OCI-LY7 (cell line): ENCODE measurements around the gene RAPH1. TPM values are rescaled to one million over a fixed set of nuclear protein-coding genes. Genes with fewer than 3 reads are reported as not detected.
"Not testable (repeated sequence)": the region's sequence is repeated elsewhere in the genome, so short reads cannot be mapped to it uniquely, and the experiment has no call there.

Source experiments
- BruUV-seq: library from RNA; stranded (reverse); fragments of 400-500 nt; replicated peaks from 2 replicates; lab custom pipeline; 2021; lab: Mats Ljungman, UMichigan
- CTCF ChIA-PET: fragments of 300-600 bp; sonication (Branson Sonifier 250); formaldehyde crosslinking; loops from one replicate; lab custom pipeline; 2022; ENCODE audit warnings: antibody characterized with exemption; ENCODE audit not compliant: unreplicated experiment; lab: Charles Lee
- POLR2A ChIA-PET: fragments of 300-600 bp; sonication (Branson Sonifier 250); formaldehyde crosslinking; loops from one replicate; lab custom pipeline; 2022; ENCODE audit warnings: antibody characterized with exemption; lab: Charles Lee
- DNase-seq: peaks from one replicate; pipeline ENCODE4 v3.0.0-alpha.2; 2015; ENCODE audit warnings: low spot score
- H2AFZ ChIP-seq: fragments of 200-600 bp; sonication (generic), shearing (Covaris generic); 2 replicates; pipeline ENCODE4 v1.6.1; 2014; ENCODE audit warnings: mild to moderate bottlenecking, antibody characterized with exemption, low read length, moderate library complexity
- H3K27ac ChIP-seq: fragments of 200-600 bp; sonication (generic); 2 replicates; pipeline ENCODE4 v1.5.1; 2014; ENCODE audit warnings: mixed run types, low read depth, mild to moderate bottlenecking, moderate library complexity, low read length, inconsistent platforms; ENCODE audit not compliant: poor library complexity, severe bottlenecking
- H3K36me3 ChIP-seq: fragments of 200-600 bp; sonication (generic); 2 replicates; pipeline ENCODE4 v1.6.1; 2014; ENCODE audit warnings: mild to moderate bottlenecking, antibody characterized with exemption, low read length, moderate library complexity, mixed read lengths; ENCODE audit not compliant: insufficient read depth
- H3K4me1 ChIP-seq: fragments of 200-600 bp; sonication (generic); 2 replicates; pipeline ENCODE4 v1.5.1; 2014; ENCODE audit warnings: mild to moderate bottlenecking, low read length; ENCODE audit not compliant: insufficient read depth, poor library complexity, severe bottlenecking
- H3K4me2 ChIP-seq: fragments of 200-600 bp; sonication (generic); 2 replicates; pipeline ENCODE4 v1.6.1; 2014; ENCODE audit warnings: mild to moderate bottlenecking, low read length
- H3K4me3 ChIP-seq: fragments of 200-600 bp; sonication (generic); 2 replicates; pipeline ENCODE4 v1.5.1; 2014; ENCODE audit warnings: mild to moderate bottlenecking, low read depth, low read length; ENCODE audit not compliant: poor library complexity, severe bottlenecking
- H3K79me2 ChIP-seq: fragments of 200-600 bp; sonication (generic); 2 replicates; pipeline ENCODE4 v1.6.1; 2016; ENCODE audit warnings: low read depth, mild to moderate bottlenecking, low read length, moderate library complexity, mixed read lengths; ENCODE audit not compliant: insufficient read depth
- H3K9me2 ChIP-seq: fragments of 200-600 bp; sonication (generic); 2 replicates; pipeline ENCODE4 v1.6.1; 2016; ENCODE audit warnings: mild to moderate bottlenecking, low read length, mixed read lengths; ENCODE audit not compliant: insufficient read depth
- H3K9me3 ChIP-seq: fragments of 200-600 bp; sonication (generic); 2 replicates; pipeline ENCODE4 v1.6.1; 2014; ENCODE audit warnings: mild to moderate bottlenecking, mixed run types, low read length, mixed read lengths
- H4K20me1 ChIP-seq: fragments of 200-600 bp; sonication (generic); 2 replicates; pipeline ENCODE4 v1.6.1; 2014; ENCODE audit warnings: mild to moderate bottlenecking, antibody characterized with exemption, low read length, moderate library complexity, mixed read lengths; ENCODE audit not compliant: insufficient read depth
- EZH2phosphoT487 ChIP-seq: fragments of 200-600 bp; sonication (generic); IDR thresholded peaks from 2 replicates; pipeline ENCODE4 v1.6.1; 2018; ENCODE audit warnings: low read depth, borderline replicate concordance, mild to moderate bottlenecking, mixed run types, antibody characterized with exemption, low read length, moderate library complexity, mixed read lengths
- intact Hi-C: fragments of 100-400 bp; cut with micrococcal nuclease; formaldehyde crosslinking; loops from one replicate; pipeline ENCODE4 v1.10.0; 2022; ENCODE audit not compliant: unreplicated experiment
- total RNA-seq, 2 experiments: library from RNA; depleted of rRNA in 1 of 2; stranded (reverse); fragments of >200 nt in 1 of 2; shearing (Covaris generic) in 1 of 2; gene quantifications; 2 replicates each; pipeline ENCODE4 v1.2.3, GENCODE V29; 2014 to 2022
- TF ChIP-seq, protein P1 (sequence below): fragments of 200-600 bp; sonication (generic); conservative IDR thresholded peaks from 2 replicates; pipeline ENCODE4 v1.5.1; 2014; ENCODE audit warnings: mild to moderate bottlenecking, antibody characterized with exemption, low read length, moderate library complexity, mixed read lengths

RAPH1 gene
- total RNA-seq, 2 experiments from 2014 or later = 4.0 to 21.5 TPM

DNA sequence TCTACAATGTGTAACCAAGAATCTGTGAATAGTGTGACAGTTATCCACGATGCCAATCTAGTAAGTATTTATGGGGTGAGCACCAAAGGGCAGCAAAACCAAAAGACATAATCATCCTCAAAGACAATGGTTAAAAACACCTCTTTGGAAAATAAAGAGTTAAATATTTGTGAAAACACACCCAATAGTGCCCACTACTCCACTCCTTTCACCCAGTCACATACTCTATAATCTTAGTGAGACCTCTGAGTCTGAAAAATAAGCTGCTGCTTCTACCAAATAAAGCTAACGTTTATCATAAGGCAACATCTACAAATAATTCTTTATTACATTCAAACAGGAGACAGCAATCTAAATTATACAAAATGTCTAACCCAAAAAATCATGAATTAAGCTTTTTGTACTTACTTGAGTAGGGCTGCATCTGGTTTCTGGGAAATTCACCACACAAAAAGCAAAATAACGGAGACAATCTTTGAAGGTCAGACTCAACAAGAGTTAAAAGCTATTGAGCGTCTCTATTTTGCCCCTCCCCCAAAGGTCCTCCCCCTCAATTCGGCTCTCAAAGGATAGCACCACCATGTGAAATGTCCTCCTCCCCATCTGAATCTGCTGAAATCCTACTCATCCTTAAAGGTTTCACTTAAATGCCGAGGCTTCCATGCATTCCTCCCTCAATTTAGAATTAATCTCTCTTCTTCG, 2.0 kb downstream of the RAPH1 start:
- Histone ChIP-seq H3K27ac (no peak overlapping the region), H3K4me3 (peak overlapping the region; percentile 90), H2AFZ (no peak overlapping the region), H3K4me2 (peak overlapping the region; percentile 97), H4K20me1 (no peaks in the 10 kb centered on the region; the same call in 1 of the 2 replicates), H3K4me1 (peaks cover 41% of the 10 kb centered on the region), H3K9me2 (no peaks in the 10 kb centered on the region), H3K36me3 (peaks cover 4% of the 10 kb centered on the region; the same call in 1 of the 2 replicates), H3K9me3 (0 out of 2 replicates have a peak, but pooled peaks cover 10% of the 10 kb centered on the region), H3K79me2 (peaks cover 58% of the 10 kb centered on the region)
- no TSS peak for BruUV-seq
- TF ChIP-seq, protein P1, sequence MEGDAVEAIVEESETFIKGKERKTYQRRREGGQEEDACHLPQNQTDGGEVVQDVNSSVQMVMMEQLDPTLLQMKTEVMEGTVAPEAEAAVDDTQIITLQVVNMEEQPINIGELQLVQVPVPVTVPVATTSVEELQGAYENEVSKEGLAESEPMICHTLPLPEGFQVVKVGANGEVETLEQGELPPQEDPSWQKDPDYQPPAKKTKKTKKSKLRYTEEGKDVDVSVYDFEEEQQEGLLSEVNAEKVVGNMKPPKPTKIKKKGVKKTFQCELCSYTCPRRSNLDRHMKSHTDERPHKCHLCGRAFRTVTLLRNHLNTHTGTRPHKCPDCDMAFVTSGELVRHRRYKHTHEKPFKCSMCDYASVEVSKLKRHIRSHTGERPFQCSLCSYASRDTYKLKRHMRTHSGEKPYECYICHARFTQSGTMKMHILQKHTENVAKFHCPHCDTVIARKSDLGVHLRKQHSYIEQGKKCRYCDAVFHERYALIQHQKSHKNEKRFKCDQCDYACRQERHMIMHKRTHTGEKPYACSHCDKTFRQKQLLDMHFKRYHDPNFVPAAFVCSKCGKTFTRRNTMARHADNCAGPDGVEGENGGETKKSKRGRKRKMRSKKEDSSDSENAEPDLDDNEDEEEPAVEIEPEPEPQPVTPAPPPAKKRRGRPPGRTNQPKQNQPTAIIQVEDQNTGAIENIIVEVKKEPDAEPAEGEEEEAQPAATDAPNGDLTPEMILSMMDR = no peak
- no peak for TF ChIP-seq EZH2phosphoT487
- ChIA-PET POLR2A (interaction anchor here (0.5 to 1.7 kb wide), 8 partner anchors 10 to 219 kb away, joined by 3 to 5 read pairs (median 4); no protein-coding TSS in a partner anchor), CTCF (no interaction called here)
- DNase-seq = no peak
- intact Hi-C loops = loop anchor here (5.0 kb wide), 2 partner anchors 64 to 174 kb away; partner anchors contain the start of gene CD28

DNA sequence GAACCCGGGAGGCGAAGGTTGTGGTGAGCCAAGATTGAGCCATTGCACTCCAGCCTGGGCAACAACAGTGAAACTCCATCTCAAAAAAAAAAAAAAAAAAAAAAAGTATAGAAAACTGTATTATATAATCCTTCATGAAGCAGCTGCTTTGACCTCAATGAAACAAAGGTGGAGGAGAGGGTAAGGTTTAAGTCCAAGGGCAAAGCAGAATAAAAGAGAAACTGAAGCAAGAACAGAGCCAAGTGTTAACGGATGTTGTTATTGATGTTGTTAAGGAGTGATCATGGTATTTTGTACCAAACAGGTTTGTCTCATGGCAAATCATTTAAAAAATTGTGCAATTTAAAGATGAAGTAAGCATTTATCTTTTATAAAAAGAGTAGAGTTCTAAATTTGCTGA, 7.4 kb downstream of the RAPH1 start:
- H4K20me1 ChIP-seq = no peaks in the 10 kb centered on the region; the same call in 1 of the 2 replicates
- no peak for TF ChIP-seq EZH2phosphoT487
- TF ChIP-seq, protein P1 = no peak
- no TSS peak for BruUV-seq
- H3K9me2 ChIP-seq = no peaks in the 10 kb centered on the region
- ChIA-PET POLR2A (interaction anchor here (0.6 to 1.3 kb wide), 7 partner anchors 15 to 220 kb away, joined by 3 to 4 read pairs (median 3); no protein-coding TSS in a partner anchor), CTCF (no interaction called here)
- no peak overlapping the region for H3K27ac ChIP-seq
- H2AFZ ChIP-seq = no peak overlapping the region
- H3K4me3 ChIP-seq = no peak overlapping the region
- peaks cover 26% of the 10 kb centered on the region for H3K4me1 ChIP-seq
- intact Hi-C loops = loop anchor here (1.0 kb wide), 1 partner anchor 38 kb away; no protein-coding TSS in a partner anchor
- H3K36me3 ChIP-seq = peaks cover 4% of the 10 kb centered on the region; the same call in 1 of the 2 replicates
- H3K4me2 ChIP-seq = peak overlapping the region; percentile 53
- no peaks in the 10 kb centered on the region for H3K9me3 ChIP-seq
- H3K79me2 ChIP-seq = peaks cover 69% of the 10 kb centered on the region
- no peak for DNase-seq

DNA sequence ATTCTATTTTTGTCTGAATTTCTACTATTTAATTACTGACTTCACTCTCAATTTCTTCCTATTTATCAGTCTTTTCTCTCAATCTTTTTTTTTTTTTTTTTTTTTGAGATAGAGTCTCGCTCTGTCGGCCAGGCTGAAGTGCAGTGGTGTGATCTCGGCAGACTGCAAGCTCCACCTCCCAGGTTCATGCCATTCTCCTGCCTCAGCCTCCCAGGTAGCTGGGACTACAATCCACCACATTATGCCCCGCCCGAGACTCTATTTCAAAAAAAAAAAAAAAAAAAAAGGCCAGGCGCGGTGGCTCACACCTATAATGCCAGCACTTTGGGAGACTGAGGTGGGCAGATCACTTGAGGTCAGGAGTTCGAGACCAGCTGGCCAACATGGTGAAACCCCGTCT, 21.8 kb downstream of the RAPH1 start:
- H3K4me2 ChIP-seq, H4K20me1 ChIP-seq, H3K27ac ChIP-seq, H3K36me3 ChIP-seq, DNase-seq, H2AFZ ChIP-seq, H3K4me1 ChIP-seq, H3K9me3 ChIP-seq, H3K9me2 ChIP-seq, intact Hi-C loops, BruUV-seq, H3K4me3 ChIP-seq: not testable (repeated sequence)
- CTCF ChIA-PET = interaction anchor here (1.4 kb wide), 1 partner anchor 11 kb away, joined by 3 read pairs; no protein-coding TSS in a partner anchor
- H3K79me2 ChIP-seq = peaks cover 45% of the 10 kb centered on the region
- POLR2A ChIA-PET = interaction anchor here (0.6 kb wide), 4 partner anchors 15 to 338 kb away, joined by 3 to 4 read pairs (median 3); no protein-coding TSS in a partner anchor
